ENCODE data around the gene BTNL8. TPM values are rescaled to one million over a fixed set of nuclear protein-coding genes. Genes with fewer than 3 reads are reported as not detected.

BTNL8 gene
- total and polyA plus RNA-seq, 5 experiments from 2014 or later, result not detected

DNA sequence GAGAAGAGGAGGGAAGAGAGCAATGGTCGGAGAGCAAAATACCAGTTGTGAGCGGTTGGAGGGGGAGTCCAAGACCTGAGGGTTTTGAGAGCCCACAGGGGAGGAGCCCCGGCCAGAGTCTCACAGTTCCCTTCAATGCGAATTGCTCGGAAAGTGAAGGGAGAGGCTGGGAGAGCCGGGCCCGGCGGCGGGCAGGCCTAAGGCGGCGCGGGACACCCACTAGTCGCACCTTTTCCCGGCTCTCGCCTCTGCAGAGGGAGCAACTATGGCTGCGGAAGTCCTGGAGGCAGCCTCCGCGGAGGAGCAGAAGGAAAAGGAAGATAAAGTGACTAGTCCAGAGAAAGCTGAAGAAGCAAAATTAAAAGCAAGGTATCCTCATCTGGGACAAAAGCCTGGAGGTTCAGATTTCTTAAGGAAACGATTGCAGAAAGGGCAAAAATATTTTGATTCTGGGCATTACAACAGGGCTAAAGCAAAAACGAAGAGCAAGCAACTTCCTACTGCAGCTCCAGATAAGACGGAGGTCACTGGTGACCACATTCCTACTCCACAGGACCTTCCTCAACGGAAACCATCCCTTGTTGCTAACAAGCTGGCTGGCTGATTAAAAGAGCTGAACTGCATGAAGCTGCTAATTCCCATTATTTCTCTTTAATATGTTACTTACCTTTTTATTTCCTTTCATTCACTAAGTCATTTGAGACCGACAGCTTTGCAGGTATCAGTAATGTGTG lies 83.2 kb downstream of the BTNL8 start:
- peaks cover 0 to 25% (median 3%) of the 10 kb centered on the region in 5 donors for H3K27me3 Mint-ChIP-seq
- ATAC-seq (no peak), DNase-seq (no peak)
- no peak overlapping the region for H3K4me3 Mint-ChIP-seq
- peaks cover 0 to under 1% (median 0%) of the 10 kb centered on the region in 4 donors for H3K4me1 Mint-ChIP-seq
- POLR2A ChIA-PET, result no interaction called here
- H3K9me3 Mint-ChIP-seq, result no peaks in the 10 kb centered on the region
- H3K27ac Mint-ChIP-seq, result no peak overlapping the region
- H3K36me3 Mint-ChIP-seq, result no peaks in the 10 kb centered on the region

- Mint-ChIP-seq H3K27ac (no peak overlapping the region), H3K4me3 (no peak overlapping the region), H3K4me1 (no peaks in the 10 kb centered on the region), H3K36me3 (no peaks in the 10 kb centered on the region), H3K9me3 (no peaks in the 10 kb centered on the region), H3K27me3 (peaks cover 0 to 24% (median 14%) of the 10 kb centered on the region in 5 donors)
- POLR2A ChIA-PET, result no interaction called here
- DNase-seq, result no peak
- no peak for ATAC-seq
Observed at GRCh38 chr5:180988016-180988415, 89.1 kb downstream of the BTNL8 start.

DNA sequence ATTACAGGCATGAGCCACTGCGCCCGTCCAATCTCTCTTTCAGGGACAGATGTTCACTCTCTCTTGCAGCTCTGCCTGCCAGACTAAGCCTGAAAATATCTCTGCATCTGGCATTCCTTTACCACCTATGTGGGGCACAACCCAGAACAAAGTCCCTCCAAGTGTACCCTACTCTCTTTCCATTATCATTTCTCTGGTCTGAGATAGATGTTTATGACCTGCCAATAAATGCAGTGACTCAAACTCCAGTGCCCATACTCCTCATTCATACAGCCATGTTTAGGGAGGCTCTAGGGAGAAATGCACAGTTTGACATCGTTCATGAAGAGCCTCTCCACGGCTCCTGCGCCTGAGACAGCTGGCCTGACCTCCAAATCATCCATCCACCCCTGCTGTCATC lies 89.6 kb downstream of the BTNL8 start, which contains the start of gene BTNL3:
Gene BTNL3, plus strand, starts transcription at position 255 of the 400 bp plus-strand sequence. CDS start 183 bp downstream, outside the sequence.
- Mint-ChIP-seq H3K27me3 (peaks cover 0 to 24% (median 14%) of the 10 kb centered on the region in 5 donors), H3K4me1 (no peaks in the 10 kb centered on the region), H3K9me3 (peaks cover 0 to 1% (median 0%) of the 10 kb centered on the region in 9 donors), H3K4me3 (no peak within 1 kb of the TSS), H3K36me3 (no peaks in the 10 kb centered on the region), H3K27ac (peak within 1 kb of the TSS in 1 of 10 donors; percentile 62)
- POLR2A ChIA-PET, result no interaction called here
- no peak for ATAC-seq
- DNase-seq, result no peak

DNA sequence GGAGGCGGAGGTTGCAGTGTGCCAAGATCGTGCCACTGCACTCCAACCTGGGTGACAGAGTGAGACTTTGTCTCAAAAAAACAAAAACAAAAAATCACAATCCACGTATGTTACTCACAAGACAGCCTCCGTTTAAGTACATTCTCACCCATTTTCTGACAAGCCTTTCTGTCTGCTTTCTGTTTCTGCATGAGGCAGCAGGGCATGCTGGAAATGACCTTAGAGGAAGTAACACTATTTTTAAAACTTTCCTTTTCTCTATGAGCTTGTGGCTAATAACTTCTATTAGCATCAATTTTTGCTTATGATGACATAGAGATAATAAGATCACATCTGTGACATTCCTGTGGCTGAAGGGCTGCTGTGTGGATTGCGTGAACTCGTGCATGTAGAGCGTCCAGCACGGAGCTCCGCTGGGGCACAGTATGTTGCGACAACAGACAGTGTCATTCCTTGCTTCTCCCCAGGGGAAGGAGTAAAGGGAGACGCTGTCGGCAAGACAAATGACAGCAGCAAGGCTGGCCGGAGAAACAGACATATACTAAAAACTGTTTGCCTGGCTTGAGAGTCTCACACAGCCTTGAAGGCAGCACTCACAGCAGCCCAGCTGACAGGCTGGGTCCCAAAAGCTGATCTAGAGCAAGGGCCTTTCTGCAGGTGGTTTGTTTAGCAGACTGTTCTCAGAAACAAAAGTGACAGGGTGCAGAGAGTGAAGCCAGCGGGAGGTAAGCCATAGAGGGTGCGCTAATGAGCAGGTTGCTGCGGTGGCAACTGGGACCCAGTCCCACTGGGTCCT lies 91.3 kb downstream of the BTNL8 start:
- no peak overlapping the region for H3K4me3 Mint-ChIP-seq
- no peak for ATAC-seq
- DNase-seq, result no peak
- peaks cover 0 to 12% (median 1%) of the 10 kb centered on the region in 3 donors for H3K36me3 Mint-ChIP-seq
- POLR2A ChIA-PET, result no interaction called here
- H3K27me3 Mint-ChIP-seq, result peaks cover 0 to 23% (median 14%) of the 10 kb centered on the region in 5 donors
- peaks cover 0 to 18% (median 3%) of the 10 kb centered on the region in 9 donors for H3K9me3 Mint-ChIP-seq
- no peaks in the 10 kb centered on the region for H3K4me1 Mint-ChIP-seq
- peak overlapping the region in 1 of 10 donors; percentile 49 for H3K27ac Mint-ChIP-seq

DNA sequence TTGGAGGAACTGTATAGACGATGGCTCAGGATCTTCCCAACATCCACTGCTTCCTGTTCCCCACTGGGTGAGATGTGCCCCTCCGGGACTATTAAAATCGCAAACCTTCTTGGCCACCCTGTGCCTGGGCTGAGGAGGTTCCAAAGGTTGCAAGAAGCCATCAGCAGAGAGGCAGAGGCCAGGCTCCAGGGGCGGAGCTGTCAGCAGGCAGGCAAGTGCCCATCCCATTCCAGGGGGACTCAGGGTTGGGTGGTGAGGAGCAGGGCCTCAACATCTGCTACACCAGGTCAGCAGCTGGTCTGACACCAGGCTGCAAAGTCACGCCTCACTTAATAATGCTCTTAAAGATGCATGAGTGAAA lies 91.9 kb downstream of the BTNL8 start:
- POLR2A ChIA-PET, result no interaction called here
- H3K27me3 Mint-ChIP-seq, result peaks cover 0 to 25% (median 14%) of the 10 kb centered on the region in 5 donors
- peaks cover 0 to 18% (median 1%) of the 10 kb centered on the region in 3 donors for H3K36me3 Mint-ChIP-seq
- ATAC-seq (no peak), DNase-seq (no peak)
- H3K27ac Mint-ChIP-seq, result no peak overlapping the region
- H3K9me3 Mint-ChIP-seq, result peaks cover 0 to 24% (median 3%) of the 10 kb centered on the region in 9 donors
- no peaks in the 10 kb centered on the region for H3K4me1 Mint-ChIP-seq
- no peak overlapping the region for H3K4me3 Mint-ChIP-seq

Other genes starting within 250 kb of the BTNL8 start
- gene FLT4, start 249.6 kb upstream of the BTNL8 start, total RNA-seq, result 10 to 100 TPM; 40.6 to 44.5 TPM
- 1 to 10 TPM in 2 of 3 donors, under 1 TPM in 1; 0.93 to 2.8 (median 1.1) TPM for gene FLT4, start 249.6 kb upstream of the BTNL8 start, polyA plus RNA-seq
- gene OR2Y1, start 159.1 kb upstream of the BTNL8 start, total RNA-seq, result not detected
- gene OR2Y1, start 159.1 kb upstream of the BTNL8 start, polyA plus RNA-seq, result not detected
- 100 to 1,000 TPM; 195 to 205 TPM for gene MGAT1, start 96.4 kb upstream of the BTNL8 start, total RNA-seq
- 100 to 1,000 TPM; 108 to 149 (median 111) TPM for gene MGAT1, start 96.4 kb upstream of the BTNL8 start, polyA plus RNA-seq
- 10 to 100 TPM; 66.5 to 74.4 TPM for gene ZFP62, start 37.9 kb upstream of the BTNL8 start, total RNA-seq
- 10 to 100 TPM; 20.0 to 26.0 (median 25.7) TPM for gene ZFP62, start 37.9 kb upstream of the BTNL8 start, polyA plus RNA-seq
- not detected for gene BTNL3, start 89.7 kb downstream of the BTNL8 start, total RNA-seq
- gene BTNL3, start 89.7 kb downstream of the BTNL8 start, polyA plus RNA-seq, result not detected
- gene BTNL9, start 141.1 kb downstream of the BTNL8 start, total RNA-seq, result under 1 TPM; 0.25 to 0.42 TPM
- gene BTNL9, start 141.1 kb downstream of the BTNL8 start, polyA plus RNA-seq, result not detected
- not detected for gene OR2V1, start 232.0 kb downstream of the BTNL8 start, total RNA-seq
- gene OR2V1, start 232.0 kb downstream of the BTNL8 start, polyA plus RNA-seq, result not detected
- gene OR2V2, start 248.4 kb downstream of the BTNL8 start, total RNA-seq, result not detected
- not detected for gene OR2V2, start 248.4 kb downstream of the BTNL8 start, polyA plus RNA-seq